ENCODE data around the gene RAB31. TPM values are rescaled to one million over a fixed set of nuclear protein-coding genes. Genes with fewer than 3 reads are reported as not detected.

RAB31 gene
- polyA plus RNA-seq, 1 donor = 15.5 TPM

DNA sequence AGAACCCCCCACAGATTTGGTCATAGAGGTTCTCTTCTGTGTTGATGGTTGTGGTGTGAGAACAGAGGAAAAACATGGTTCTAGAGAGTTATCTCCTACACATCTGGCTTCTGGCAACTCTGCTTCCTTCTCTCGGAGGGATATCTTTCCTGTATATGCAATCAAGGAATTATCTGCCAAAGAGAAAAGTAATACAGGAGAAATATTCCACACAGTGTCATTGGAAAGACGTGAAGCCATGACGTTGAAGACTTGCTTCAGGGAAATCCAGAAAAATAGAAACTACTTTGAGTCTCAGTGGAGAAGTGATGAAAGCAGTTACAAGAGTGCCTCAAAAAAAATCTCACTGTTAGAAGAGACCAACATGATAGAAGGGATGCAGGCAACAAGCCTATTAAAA, 78.5 kb downstream of the RAB31 start:
- Histone ChIP-seq H3K27ac (ENCODE audit: low read length) (no peak overlapping the region), H3K4me3 (ENCODE audit: low read length) (no peak overlapping the region), H3K36me3 (ENCODE audit: control insufficient read depth, insufficient read depth, low read length) (no peaks in the 10 kb centered on the region), H3K4me1 (ENCODE audit: control insufficient read depth, insufficient read depth, low read length) (peaks cover 2% of the 10 kb centered on the region), H3K9me3 (ENCODE audit: control insufficient read depth, low read depth, low read length) (no peaks in the 10 kb centered on the region), H3K27me3 (ENCODE audit: control insufficient read depth, insufficient read depth, low read length) (no peaks in the 10 kb centered on the region)
- DNase-seq = no peak
- 100% methylated on average over 2 of the region's 3 CpGs for whole genome bisulfite sequencing (ENCODE audit: insufficient coverage, low lambda C conversion rate)

GRCh38 chr18:9787036-9787435, 78.9 kb downstream of the RAB31 start:
- Histone ChIP-seq H3K4me1 (ENCODE audit: control insufficient read depth, insufficient read depth, low read length) (peaks cover 2% of the 10 kb centered on the region), H3K36me3 (ENCODE audit: control insufficient read depth, insufficient read depth, low read length) (no peaks in the 10 kb centered on the region), H3K27ac (ENCODE audit: low read length) (no peak overlapping the region), H3K9me3 (ENCODE audit: control insufficient read depth, low read depth, low read length) (no peaks in the 10 kb centered on the region), H3K4me3 (ENCODE audit: low read length) (no peak overlapping the region), H3K27me3 (ENCODE audit: control insufficient read depth, insufficient read depth, low read length) (no peaks in the 10 kb centered on the region)
- DNase-seq = no peak
- 80% methylated on average over 1 of the region's 1 CpG for WGBS (ENCODE audit: insufficient coverage, low lambda C conversion rate)

- Histone ChIP-seq H3K27me3 (ENCODE audit: control insufficient read depth, insufficient read depth, low read length) (no peaks in the 10 kb centered on the region), H3K9me3 (ENCODE audit: control insufficient read depth, low read depth, low read length) (no peaks in the 10 kb centered on the region), H3K36me3 (ENCODE audit: control insufficient read depth, insufficient read depth, low read length) (no peaks in the 10 kb centered on the region), H3K27ac (ENCODE audit: low read length) (no peak overlapping the region), H3K4me1 (ENCODE audit: control insufficient read depth, insufficient read depth, low read length) (peaks cover 2% of the 10 kb centered on the region), H3K4me3 (ENCODE audit: low read length) (no peak overlapping the region)
- no peak for DNase-seq
- no CpG with 5 or more reads among the region's 6 CpGs for WGBS (ENCODE audit: insufficient coverage, low lambda C conversion rate)
Observed at GRCh38 chr18:9787712-9788111, 79.6 kb downstream of the RAB31 start.

GRCh38 chr18:9788140-9788539, 80.0 kb downstream of the RAB31 start:
- no peak overlapping the region for H3K27ac ChIP-seq (ENCODE audit: low read length)
- WGBS (ENCODE audit: insufficient coverage, low lambda C conversion rate) = no CpG with 5 or more reads among the region's 1 CpG

DNA sequence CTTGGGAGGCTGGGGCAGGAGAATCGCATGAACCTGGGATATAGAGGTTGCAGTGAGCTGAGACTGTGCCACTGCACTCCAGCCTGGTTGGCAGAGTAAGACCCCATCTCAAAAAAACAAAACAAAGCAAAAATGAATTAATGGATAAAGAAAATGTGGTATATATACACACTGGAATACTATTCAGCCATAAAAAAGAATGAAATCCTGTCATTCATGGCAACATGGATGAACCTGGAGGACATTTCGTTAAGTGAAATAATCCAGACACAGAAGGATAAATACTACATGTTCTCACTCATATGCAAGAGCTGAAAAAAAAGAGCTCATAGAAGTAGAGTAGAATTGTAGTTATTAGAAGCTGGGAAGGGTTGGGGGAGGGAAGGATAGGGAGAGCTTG, 80.8 kb downstream of the RAB31 start:
- Histone ChIP-seq H3K27me3 (ENCODE audit: control insufficient read depth, insufficient read depth, low read length) (no peaks in the 10 kb centered on the region), H3K36me3 (ENCODE audit: control insufficient read depth, insufficient read depth, low read length) (no peaks in the 10 kb centered on the region), H3K4me1 (ENCODE audit: control insufficient read depth, insufficient read depth, low read length) (no peaks in the 10 kb centered on the region), H3K4me3 (ENCODE audit: low read length) (no peak overlapping the region), H3K9me3 (ENCODE audit: control insufficient read depth, low read depth, low read length) (no peaks in the 10 kb centered on the region), H3K27ac (ENCODE audit: low read length) (no peak overlapping the region)
- no peak for DNase-seq
- no CpG with 5 or more reads among the region's 2 CpGs for WGBS (ENCODE audit: insufficient coverage, low lambda C conversion rate)

More at GRCh38 chr18:9788140-9788539, 80.0 kb downstream of the RAB31 start:
- Histone ChIP-seq H3K9me3 (ENCODE audit: control insufficient read depth, low read depth, low read length) (no peaks in the 10 kb centered on the region), H3K4me1 (ENCODE audit: control insufficient read depth, insufficient read depth, low read length) (peaks cover 1% of the 10 kb centered on the region), H3K4me3 (ENCODE audit: low read length) (no peak overlapping the region), H3K36me3 (ENCODE audit: control insufficient read depth, insufficient read depth, low read length) (no peaks in the 10 kb centered on the region), H3K27me3 (ENCODE audit: control insufficient read depth, insufficient read depth, low read length) (no peaks in the 10 kb centered on the region)
- no peak for DNase-seq

- no peak for DNase-seq
- WGBS (ENCODE audit: insufficient coverage, low lambda C conversion rate) = no CpG with 5 or more reads among the region's 2 CpGs
- no peaks in the 10 kb centered on the region for H3K27me3 ChIP-seq (ENCODE audit: control insufficient read depth, insufficient read depth, low read length)
- H3K4me1 ChIP-seq (ENCODE audit: control insufficient read depth, insufficient read depth, low read length) = no peaks in the 10 kb centered on the region
- H3K4me3 ChIP-seq (ENCODE audit: low read length) = no peak overlapping the region
- no peak overlapping the region for H3K27ac ChIP-seq (ENCODE audit: low read length)
- no peaks in the 10 kb centered on the region for H3K9me3 ChIP-seq (ENCODE audit: control insufficient read depth, low read depth, low read length)
- no peaks in the 10 kb centered on the region for H3K36me3 ChIP-seq (ENCODE audit: control insufficient read depth, insufficient read depth, low read length)
Observed at GRCh38 chr18:9790261-9790660, 82.2 kb downstream of the RAB31 start.

- Histone ChIP-seq H3K4me3 (ENCODE audit: low read length) (no peak overlapping the region), H3K9me3 (ENCODE audit: control insufficient read depth, low read depth, low read length) (no peaks in the 10 kb centered on the region), H3K27ac (ENCODE audit: low read length) (no peak overlapping the region), H3K36me3 (ENCODE audit: control insufficient read depth, insufficient read depth, low read length) (no peaks in the 10 kb centered on the region), H3K4me1 (ENCODE audit: control insufficient read depth, insufficient read depth, low read length) (no peaks in the 10 kb centered on the region), H3K27me3 (ENCODE audit: control insufficient read depth, insufficient read depth, low read length) (no peaks in the 10 kb centered on the region)
- WGBS (ENCODE audit: insufficient coverage, low lambda C conversion rate) = no CpG with 5 or more reads among the region's 2 CpGs
- no peak for DNase-seq
Observed at GRCh38 chr18:9791991-9792390, 83.9 kb downstream of the RAB31 start.

DNA sequence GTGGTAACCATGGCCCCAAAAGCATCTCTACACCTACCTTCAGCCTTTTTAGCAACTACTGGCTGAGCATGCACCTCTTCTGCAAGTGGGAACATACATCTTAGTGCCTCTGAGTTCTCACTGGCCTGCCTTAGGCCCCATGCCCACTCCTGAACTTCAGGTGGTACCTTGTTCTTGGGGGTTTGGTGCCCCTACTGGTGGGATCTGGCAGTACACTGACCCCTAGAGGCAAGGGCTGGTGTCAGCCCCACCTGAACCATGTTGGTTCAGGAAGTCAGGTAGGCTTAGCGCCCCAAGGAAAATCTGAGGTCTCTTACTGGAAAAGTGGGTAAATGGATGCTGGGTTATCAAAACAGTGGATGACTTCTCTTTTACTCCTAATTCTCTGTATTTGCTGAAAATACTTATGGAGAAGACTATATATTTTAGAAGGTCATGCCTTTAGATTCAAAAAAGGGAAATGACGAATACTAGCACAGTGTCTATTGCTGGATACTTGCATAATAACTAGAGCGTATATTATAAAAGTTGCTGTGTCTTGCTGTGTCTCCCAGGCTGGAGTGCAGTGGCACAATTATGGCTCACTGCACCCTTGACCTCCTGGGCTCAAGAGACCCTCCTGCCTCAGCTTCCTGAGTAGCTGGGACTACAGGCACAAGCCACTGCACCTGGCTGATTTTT, 84.6 kb downstream of the RAB31 start:
- WGBS (ENCODE audit: insufficient coverage, low lambda C conversion rate) = 100% methylated on average over 1 of the region's 3 CpGs
- H3K4me3 ChIP-seq (ENCODE audit: low read length) = no peak overlapping the region
- DNase-seq = no peak
- H3K36me3 ChIP-seq (ENCODE audit: control insufficient read depth, insufficient read depth, low read length) = no peaks in the 10 kb centered on the region
- H3K27ac ChIP-seq (ENCODE audit: low read length) = no peak overlapping the region
- H3K9me3 ChIP-seq (ENCODE audit: control insufficient read depth, low read depth, low read length) = no peaks in the 10 kb centered on the region
- H3K4me1 ChIP-seq (ENCODE audit: control insufficient read depth, insufficient read depth, low read length) = no peaks in the 10 kb centered on the region
- no peaks in the 10 kb centered on the region for H3K27me3 ChIP-seq (ENCODE audit: control insufficient read depth, insufficient read depth, low read length)

DNA sequence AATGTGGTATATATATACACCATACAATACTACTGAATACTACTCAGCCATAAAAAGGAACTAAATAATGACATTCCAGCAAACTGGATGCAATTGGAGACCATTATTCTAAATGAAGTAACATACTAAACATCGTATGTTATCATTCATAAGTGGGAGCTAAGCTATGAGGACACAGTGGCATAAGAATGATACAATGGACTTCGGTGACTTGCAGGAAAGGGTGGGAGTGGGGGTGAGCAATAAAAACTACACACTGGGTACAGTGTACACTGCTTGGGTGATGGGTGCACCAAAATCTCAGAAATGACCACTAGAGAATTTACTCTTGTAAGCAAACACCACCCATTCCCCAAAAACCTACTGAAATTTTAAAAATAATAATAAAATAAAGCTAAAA, 87.9 kb downstream of the RAB31 start:
- no peaks in the 10 kb centered on the region for H3K36me3 ChIP-seq (ENCODE audit: control insufficient read depth, insufficient read depth, low read length)
- H3K27ac ChIP-seq (ENCODE audit: low read length) = no peak overlapping the region
- no peak for DNase-seq
- WGBS (ENCODE audit: insufficient coverage, low lambda C conversion rate) = 89% methylated on average over 2 of the region's 2 CpGs
- no peaks in the 10 kb centered on the region for H3K27me3 ChIP-seq (ENCODE audit: control insufficient read depth, insufficient read depth, low read length)
- H3K4me1 ChIP-seq (ENCODE audit: control insufficient read depth, insufficient read depth, low read length) = no peaks in the 10 kb centered on the region
- H3K4me3 ChIP-seq (ENCODE audit: low read length) = no peak overlapping the region
- H3K9me3 ChIP-seq (ENCODE audit: control insufficient read depth, low read depth, low read length) = no peaks in the 10 kb centered on the region

GRCh38 chr18:9796935-9797549, 88.9 kb downstream of the RAB31 start:
- Histone ChIP-seq H3K36me3 (ENCODE audit: control insufficient read depth, insufficient read depth, low read length) (no peaks in the 10 kb centered on the region), H3K4me1 (ENCODE audit: control insufficient read depth, insufficient read depth, low read length) (no peaks in the 10 kb centered on the region), H3K27ac (ENCODE audit: low read length) (no peak overlapping the region), H3K27me3 (ENCODE audit: control insufficient read depth, insufficient read depth, low read length) (no peaks in the 10 kb centered on the region), H3K9me3 (ENCODE audit: control insufficient read depth, low read depth, low read length) (no peaks in the 10 kb centered on the region), H3K4me3 (ENCODE audit: low read length) (no peak overlapping the region)
- DNase-seq = no peak
- 40% methylated on average over 1 of the region's 9 CpGs for WGBS (ENCODE audit: insufficient coverage, low lambda C conversion rate)

Data from large intestine (tissue), 3 donors.